HCT116 (cell line): ENCODE data around the gene NBPF6. TPM values are rescaled to one million over a fixed set of nuclear protein-coding genes. Genes with fewer than 3 reads are reported as not detected.

Experiments used
- ATAC-seq: fragments of 200-7000 bp; cut with Tn5 transposase; 2 replicates; pipeline ENCODE4 v1.9.1; 2020; ENCODE audit warnings: mild to moderate bottlenecking, moderate library complexity
- BruUV-seq: library from RNA; stranded (reverse); fragments of 400-500 nt; replicated peaks from 2 replicates; lab custom pipeline; 2021; lab: Mats Ljungman, UMichigan
- CTCF ChIA-PET: fragments of 300-600 bp; sonication (Branson Sonifier 250); formaldehyde crosslinking; loops from one replicate; lab custom pipeline; 2021; ENCODE audit warnings: antibody characterized with exemption; lab: Charles Lee
- POLR2A ChIA-PET: fragments of 300-600, 350-600 bp; sonication (Branson Sonifier 250); formaldehyde crosslinking; loops from one replicate; lab custom pipeline; 2021; ENCODE audit warnings: antibody characterized with exemption; lab: Charles Lee
- RAD21 ChIA-PET, 2 experiments: fragments of 300-600 bp; sonication (Branson Sonifier 250); formaldehyde crosslinking; loops; one replicate each; lab custom pipeline; 2023; ENCODE audit warnings: low total read pairs in 2 of 2; ENCODE audit not compliant: uncharacterized antibody in 2 of 2, unreplicated experiment in 2 of 2, low non-redundant PET in 1 of 2; lab: Charles Lee
- DNase-seq: peaks from one replicate; pipeline ENCODE4 v3.0.0-alpha.2; 2010; ENCODE audit warnings: low read depth, low spot score
- H2AFZ ChIP-seq: fragments of 200-600 bp; shearing (Covaris generic), sonication (generic); 2 replicates; pipeline ENCODE4 v1.6.1; 2017; ENCODE audit warnings: low read depth, mixed run types, mixed read lengths, antibody characterized with exemption, low read length; ENCODE audit not compliant: poor library complexity, severe bottlenecking
- H3K27ac ChIP-seq: 2 replicates; pipeline ENCODE4 v1.5.1; 2012; ENCODE audit warnings: low read depth, low read length
- H3K27me3 ChIP-seq: fragments of 200-600 bp; sonication (generic); 2 replicates; pipeline ENCODE4 v1.6.1; 2016; ENCODE audit warnings: mixed run types, low read length, mixed read lengths; ENCODE audit not compliant: insufficient read depth
- H3K36me3 ChIP-seq, 2 experiments: fragments of 200-500 bp in 1 of 2; fragments of 200-600 bp in 1 of 2; sonication (Bioruptor generic) in 1 of 2; sonication (generic) in 1 of 2; 2 replicates each; pipeline versions ENCODE4 v1.5.1 to v1.6.1; 2014 to 2016; ENCODE audit warnings: low read length in 2 of 2, inconsistent platforms in 1 of 2, mixed read lengths in 1 of 2, mixed run types in 1 of 2; ENCODE audit not compliant: insufficient read depth in 2 of 2, control insufficient read depth in 1 of 2
- H3K4me1 ChIP-seq, 2 experiments: fragments of 200-600 bp in 1 of 2; sonication (generic) in 1 of 2; 2 replicates each; pipeline versions ENCODE4 v1.5.1 to v1.6.1; 2012 to 2017; ENCODE audit warnings: low read length in 2 of 2, inconsistent platforms in 1 of 2, mild to moderate bottlenecking in 1 of 2, mixed read lengths in 1 of 2, mixed run types in 1 of 2, moderate library complexity in 1 of 2; ENCODE audit not compliant: insufficient read depth in 2 of 2, control insufficient read depth in 1 of 2
- H3K4me2 ChIP-seq: fragments of 200-600 bp; sonication (generic); 2 replicates; pipeline ENCODE4 v1.6.1; 2017; ENCODE audit warnings: mixed run types, low read length, mixed read lengths
- H3K4me3 ChIP-seq, 2 experiments: fragments of 200-600 bp in 1 of 2; sonication (generic) in 1 of 2; replicated peaks in 1 of 2; 2 replicates each; pipeline ENCODE4 v1.5.1; 2011 to 2016; ENCODE audit warnings: low read length in 2 of 2, control low read depth in 1 of 2, low read depth in 1 of 2, mild to moderate bottlenecking in 1 of 2, mixed read lengths in 1 of 2, mixed run types in 1 of 2
- H3K79me2 ChIP-seq: fragments of 200-600 bp; sonication (generic); 2 replicates; pipeline ENCODE4 v1.6.1; 2017; ENCODE audit warnings: mild to moderate bottlenecking, mixed run types, low read length, moderate library complexity, mixed read lengths; ENCODE audit not compliant: insufficient read depth
- H3K9ac ChIP-seq: fragments of 200-600 bp; sonication (generic); 2 replicates; pipeline ENCODE4 v1.6.1; 2016; ENCODE audit warnings: low read length, mixed read lengths
- H3K9me2 ChIP-seq: fragments of 200-600 bp; sonication (generic), shearing (Covaris generic); 2 replicates; pipeline ENCODE4 v1.6.1; 2017; ENCODE audit warnings: mixed run types, mild to moderate bottlenecking, moderate library complexity; ENCODE audit not compliant: insufficient read depth
- H3K9me3 ChIP-seq, 2 experiments: fragments of 200-500 bp in 1 of 2; fragments of 200-600 bp in 1 of 2; sonication (Bioruptor generic) in 1 of 2; sonication (generic) in 1 of 2; 2 replicates each; pipeline ENCODE4 v1.6.1; 2014 to 2017; ENCODE audit warnings: low read length in 2 of 2, mixed read lengths in 2 of 2, inconsistent platforms in 1 of 2, low read depth in 1 of 2, mild to moderate bottlenecking in 1 of 2, mixed run types in 1 of 2, moderate library complexity in 1 of 2; ENCODE audit not compliant: control insufficient read depth in 1 of 2, insufficient read depth in 1 of 2
- H4K20me1 ChIP-seq: fragments of 200-600 bp; sonication (generic), shearing (Covaris generic); 2 replicates; pipeline ENCODE4 v1.6.1; 2017; ENCODE audit warnings: mixed run types, mild to moderate bottlenecking, moderate library complexity; ENCODE audit not compliant: insufficient read depth
- ATF3 ChIP-seq: IDR thresholded peaks from 2 replicates; pipeline ENCODE4 v1.6.1; 2012
- EZH2phosphoT487 ChIP-seq: fragments of 200-600 bp; IDR thresholded peaks from 2 replicates; pipeline ENCODE4 v1.6.1; 2018; ENCODE audit warnings: antibody characterized with exemption, borderline replicate concordance
- JUND ChIP-seq: IDR thresholded peaks from 2 replicates; pipeline ENCODE4 v1.6.1; 2012
- MAX ChIP-seq: IDR thresholded peaks from 2 replicates; pipeline ENCODE4 v1.6.1; 2012
- POLR2A ChIP-seq: IDR thresholded peaks from 2 replicates; pipeline ENCODE4 v1.7.0; 2011; ENCODE audit warnings: borderline replicate concordance; ENCODE audit not compliant: insufficient read depth, insufficient read length; ENCODE audit errors: extremely low read depth
- POLR2AphosphoS5 ChIP-seq: IDR thresholded peaks from 2 replicates; pipeline ENCODE4 v1.6.1; 2011; ENCODE audit warnings: mild to moderate bottlenecking, low read depth, low read length, moderate library complexity
- RAD21 ChIP-seq: IDR thresholded peaks from 2 replicates; pipeline ENCODE4 v1.6.1; 2012; ENCODE audit warnings: low read depth, mild to moderate bottlenecking
- SP1 ChIP-seq: IDR thresholded peaks from 2 replicates; pipeline ENCODE4 v1.6.1; 2012; ENCODE audit warnings: low read depth
- intact Hi-C: fragments of 100-400 bp; cut with micrococcal nuclease; formaldehyde crosslinking; loops from 2 replicates; pipeline ENCODE4 v1.10.0; 2022
- total RNA-seq: library from RNA; stranded (reverse); gene quantifications from one replicate; pipeline ENCODE4 v1.2.1, GENCODE V29; 2021; ENCODE audit not compliant: unreplicated experiment
- TF ChIP-seq, protein P1 (sequence below): IDR thresholded peaks from 2 replicates; pipeline ENCODE4 v1.6.1; 2012; ENCODE audit warnings: low read depth

NBPF6 gene
- total RNA-seq, 1 experiment from 2014 or later, result not detected

- TF ChIP-seq, protein P1, sequence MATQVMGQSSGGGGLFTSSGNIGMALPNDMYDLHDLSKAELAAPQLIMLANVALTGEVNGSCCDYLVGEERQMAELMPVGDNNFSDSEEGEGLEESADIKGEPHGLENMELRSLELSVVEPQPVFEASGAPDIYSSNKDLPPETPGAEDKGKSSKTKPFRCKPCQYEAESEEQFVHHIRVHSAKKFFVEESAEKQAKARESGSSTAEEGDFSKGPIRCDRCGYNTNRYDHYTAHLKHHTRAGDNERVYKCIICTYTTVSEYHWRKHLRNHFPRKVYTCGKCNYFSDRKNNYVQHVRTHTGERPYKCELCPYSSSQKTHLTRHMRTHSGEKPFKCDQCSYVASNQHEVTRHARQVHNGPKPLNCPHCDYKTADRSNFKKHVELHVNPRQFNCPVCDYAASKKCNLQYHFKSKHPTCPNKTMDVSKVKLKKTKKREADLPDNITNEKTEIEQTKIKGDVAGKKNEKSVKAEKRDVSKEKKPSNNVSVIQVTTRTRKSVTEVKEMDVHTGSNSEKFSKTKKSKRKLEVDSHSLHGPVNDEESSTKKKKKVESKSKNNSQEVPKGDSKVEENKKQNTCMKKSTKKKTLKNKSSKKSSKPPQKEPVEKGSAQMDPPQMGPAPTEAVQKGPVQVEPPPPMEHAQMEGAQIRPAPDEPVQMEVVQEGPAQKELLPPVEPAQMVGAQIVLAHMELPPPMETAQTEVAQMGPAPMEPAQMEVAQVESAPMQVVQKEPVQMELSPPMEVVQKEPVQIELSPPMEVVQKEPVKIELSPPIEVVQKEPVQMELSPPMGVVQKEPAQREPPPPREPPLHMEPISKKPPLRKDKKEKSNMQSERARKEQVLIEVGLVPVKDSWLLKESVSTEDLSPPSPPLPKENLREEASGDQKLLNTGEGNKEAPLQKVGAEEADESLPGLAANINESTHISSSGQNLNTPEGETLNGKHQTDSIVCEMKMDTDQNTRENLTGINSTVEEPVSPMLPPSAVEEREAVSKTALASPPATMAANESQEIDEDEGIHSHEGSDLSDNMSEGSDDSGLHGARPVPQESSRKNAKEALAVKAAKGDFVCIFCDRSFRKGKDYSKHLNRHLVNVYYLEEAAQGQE, result no peak
- TF ChIP-seq, all 23 proteins: peak for 0
Observed at GRCh38 chr1:108502138-108502537, 52.0 kb downstream of the NBPF6 start (continued).

- intact Hi-C loops, result no loop called here
- no TSS peak for BruUV-seq
- H3K9me3 ChIP-seq, result no peaks in the 10 kb centered on the region
- no peaks in the 10 kb centered on the region for H3K9me2 ChIP-seq
- 0 out of 4 replicates have a peak overlapping the region, but pooled peaks of 1 of the 2 experiments have one; percentile 12 for H3K4me3 ChIP-seq
- no peak for TF ChIP-seq RAD21
- TF ChIP-seq JUND, result no peak
- no peak for TF ChIP-seq EZH2phosphoT487
- TF ChIP-seq, protein P1, result no peak
- no peak for TF ChIP-seq ATF3
- TF ChIP-seq POLR2A, result no peak
- no peak for TF ChIP-seq SP1
- no peak for TF ChIP-seq POLR2AphosphoS5
- no peak for TF ChIP-seq MAX
- no peak overlapping the region for H3K27ac ChIP-seq
- ATAC-seq (peak; percentile 38; the same call in 1 of the 2 replicates), DNase-seq (no peak)
- peak overlapping the region; percentile 35 for H2AFZ ChIP-seq
- H3K79me2 ChIP-seq, result no peaks in the 10 kb centered on the region
- H3K4me1 ChIP-seq, result peaks cover 4 to 14% of the 10 kb centered on the region in 2 experiments; a peak in 3 of 4 replicates
- ChIA-PET POLR2A (no interaction called here), CTCF (interaction anchor here (1.3 kb wide), 1 partner anchor 10 kb away, joined by 4 read pairs; no protein-coding TSS in a partner anchor), RAD21 (no interaction called here)
- H3K27me3 ChIP-seq, result no peaks in the 10 kb centered on the region
- H3K9ac ChIP-seq, result no peak overlapping the region
- peak overlapping the region; percentile 54 for H3K4me2 ChIP-seq
- H3K36me3 ChIP-seq, result no peaks in the 10 kb centered on the region
- H4K20me1 ChIP-seq, result no peaks in the 10 kb centered on the region
Observed at GRCh38 chr1:108502624-108503023, 52.5 kb downstream of the NBPF6 start.
